ENCODE results near the gene GPRC5C. TPM values are rescaled to one million over a fixed set of nuclear protein-coding genes. Genes with fewer than 3 reads are reported as not detected.

The GPRC5C gene
- total and polyA plus RNA-seq, 4 donors = 34.2 to 195 (median 119) TPM

DNA sequence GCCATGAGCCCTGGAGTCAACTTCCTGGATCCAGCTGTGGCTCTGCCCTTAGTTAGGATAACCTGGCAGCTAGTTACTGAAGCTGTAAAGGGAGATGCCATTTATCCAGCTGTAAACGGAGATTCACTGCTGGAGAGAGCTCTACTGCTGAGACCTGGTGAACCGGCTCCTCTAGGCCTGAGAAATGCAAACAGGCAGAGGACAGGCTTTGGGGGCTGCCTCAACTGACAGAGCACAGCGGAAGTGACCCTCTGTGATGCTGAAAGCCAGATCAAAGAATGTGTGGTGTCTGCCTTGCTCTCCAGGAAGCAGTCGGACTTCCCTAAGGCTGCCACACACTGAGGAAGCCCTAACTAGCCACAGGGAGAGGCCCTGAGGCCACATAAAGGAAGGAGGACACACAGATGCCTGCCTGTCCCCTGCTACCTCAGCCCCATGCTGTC is 21.9 kb upstream of the GPRC5C start:
- no peak overlapping the region for H3K9ac ChIP-seq (ENCODE audit: low read depth in 1 of 2, low read length in 2 of 2)
- no peak overlapping the region for H3K4me3 ChIP-seq (ENCODE audit: low read depth in 1 of 3, low read length in 3 of 3)
- TF ChIP-seq EGR1 (IDR thresholded peaks at IDR 0.05; ENCODE audit: low read depth in 2 of 2) (no peak), RAD21 (IDR thresholded peaks at IDR 0.05) (no peak), RXRA (IDR thresholded peaks at IDR 0.05) (no peak), ZBTB33 (IDR thresholded peaks at IDR 0.05) (no peak), TAF1 (conservative IDR thresholded peaks at IDR 0.05) (no peak)
- TF ChIP-seq, protein P1, sequence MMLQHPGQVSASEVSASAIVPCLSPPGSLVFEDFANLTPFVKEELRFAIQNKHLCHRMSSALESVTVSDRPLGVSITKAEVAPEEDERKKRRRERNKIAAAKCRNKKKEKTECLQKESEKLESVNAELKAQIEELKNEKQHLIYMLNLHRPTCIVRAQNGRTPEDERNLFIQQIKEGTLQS (IDR thresholded peaks at IDR 0.05) = no peak
- TF ChIP-seq, protein P2, sequence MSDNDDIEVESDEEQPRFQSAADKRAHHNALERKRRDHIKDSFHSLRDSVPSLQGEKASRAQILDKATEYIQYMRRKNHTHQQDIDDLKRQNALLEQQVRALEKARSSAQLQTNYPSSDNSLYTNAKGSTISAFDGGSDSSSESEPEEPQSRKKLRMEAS (IDR thresholded peaks at IDR 0.05) = no peak
- no peak for DNase-seq (ENCODE audit: low spot score)
- H3K27ac ChIP-seq (ENCODE audit: low read depth in 1 of 2, low read length in 2 of 2) = no peak overlapping the region
- 82% methylated on average over 4 of the region's 4 CpGs for WGBS
- H3K4me1 ChIP-seq (ENCODE audit: control insufficient read depth in 4 of 4, insufficient read depth in 4 of 4, low read length in 3 of 4) = peaks cover 0 to 2% (median 0%) of the 10 kb centered on the region in 4 donors
- no peaks in the 10 kb centered on the region for H3K36me3 ChIP-seq (ENCODE audit: control insufficient read depth in 4 of 4, insufficient read depth in 3 of 4, low read depth in 1 of 4, low read length in 3 of 4)
- H3K9me3 ChIP-seq (ENCODE audit: control insufficient read depth in 4 of 4, low read length in 3 of 4) = no peaks in the 10 kb centered on the region
- H3K27me3 ChIP-seq (ENCODE audit: control insufficient read depth in 4 of 4, insufficient read depth in 4 of 4, low read length in 3 of 4) = no peaks in the 10 kb centered on the region

- no peak for DNase-seq (ENCODE audit: low spot score)
- Histone ChIP-seq H3K27me3 (ENCODE audit: control insufficient read depth in 4 of 4, insufficient read depth in 4 of 4, low read length in 3 of 4) (no peaks in the 10 kb centered on the region), H3K4me1 (ENCODE audit: control insufficient read depth in 4 of 4, insufficient read depth in 4 of 4, low read length in 3 of 4) (peaks cover 0 to 3% (median 2%) of the 10 kb centered on the region in 4 donors), H3K9me3 (ENCODE audit: control insufficient read depth in 4 of 4, low read length in 3 of 4) (no peaks in the 10 kb centered on the region), H3K36me3 (ENCODE audit: control insufficient read depth in 4 of 4, insufficient read depth in 3 of 4, low read depth in 1 of 4, low read length in 3 of 4) (no peaks in the 10 kb centered on the region), H3K9ac (ENCODE audit: low read depth in 1 of 2, low read length in 2 of 2) (no peak overlapping the region), H3K27ac (ENCODE audit: low read depth in 1 of 2, low read length in 2 of 2) (no peak overlapping the region), H3K4me3 (ENCODE audit: low read depth in 1 of 3, low read length in 3 of 3) (no peak overlapping the region)
- WGBS = 98% methylated on average over 8 of the region's 8 CpGs
- no peak for TF ChIP-seq JUND (IDR thresholded peaks at IDR 0.05)
- no peak for TF ChIP-seq GABPA (IDR thresholded peaks at IDR 0.05 in 1 of 2, conservative IDR thresholded peaks at IDR 0.05 in 1 of 2)
Observed at GRCh38 chr17:74412581-74412980, 19.3 kb upstream of the GPRC5C start.

- H3K9me3 ChIP-seq (ENCODE audit: control insufficient read depth in 4 of 4, low read length in 3 of 4) = no peaks in the 10 kb centered on the region
Observed at GRCh38 chr17:74413491-74413890, 18.4 kb upstream of the GPRC5C start.

More at GRCh38 chr17:74413491-74413890, 18.4 kb upstream of the GPRC5C start:
- Histone ChIP-seq H3K9ac (ENCODE audit: low read depth in 1 of 2, low read length in 2 of 2) (no peak overlapping the region), H3K27me3 (ENCODE audit: control insufficient read depth in 4 of 4, insufficient read depth in 4 of 4, low read length in 3 of 4) (no peaks in the 10 kb centered on the region), H3K4me1 (ENCODE audit: control insufficient read depth in 4 of 4, insufficient read depth in 4 of 4, low read length in 3 of 4) (peaks cover 0 to 3% (median 1%) of the 10 kb centered on the region in 4 donors), H3K27ac (ENCODE audit: low read depth in 1 of 2, low read length in 2 of 2) (no peak overlapping the region), H3K36me3 (ENCODE audit: control insufficient read depth in 4 of 4, insufficient read depth in 3 of 4, low read depth in 1 of 4, low read length in 3 of 4) (no peaks in the 10 kb centered on the region), H3K4me3 (ENCODE audit: low read depth in 1 of 3, low read length in 3 of 3) (no peak overlapping the region)
- 89% methylated on average over 7 of the region's 7 CpGs for WGBS
- TF ChIP-seq, protein P2 (IDR thresholded peaks at IDR 0.05) = no peak
- TF ChIP-seq FOXA1 (IDR thresholded peaks at IDR 0.05) (no peak), RXRA (IDR thresholded peaks at IDR 0.05) (no peak), REST (IDR thresholded peaks at IDR 0.05) (no peak), TAF1 (conservative IDR thresholded peaks at IDR 0.05) (no peak), HNF4A (conservative IDR thresholded peaks at IDR 0.05) (no peak), SP1 (IDR thresholded peaks at IDR 0.05) (no peak), YY1 (IDR thresholded peaks at IDR 0.05) (no peak), GABPA (IDR thresholded peaks at IDR 0.05 in 1 of 2, conservative IDR thresholded peaks at IDR 0.05 in 1 of 2) (no peak), EGR1 (IDR thresholded peaks at IDR 0.05; ENCODE audit: low read depth in 2 of 2) (no peak), HNF4G (IDR thresholded peaks at IDR 0.05) (no peak), NR2F2 (IDR thresholded peaks at IDR 0.05) (no peak)
- no peak for DNase-seq (ENCODE audit: low spot score)

All from liver (tissue), 9 donors.